HG03575 (cell line): ENCODE measurements around the gene DSCAM.

Experiments
- ATAC-seq: cut with Tn5 transposase; IDR thresholded peaks from one replicate; pipeline ENCODE4 v1.9.1; 2021; ENCODE audit not compliant: unreplicated experiment, insufficient number of reproducible peaks, low FRiP score; ENCODE audit errors: extremely low read depth

The DSCAM gene

GRCh38 chr21:39972976-39973770, 873.8 kb downstream of the DSCAM start:
- no peak for ATAC-seq

- ATAC-seq, result no peak
Observed at GRCh38 chr21:39972471-39972870, 874.5 kb downstream of the DSCAM start.

- no peak for ATAC-seq
Observed at GRCh38 chr21:39971956-39972355, 875.0 kb downstream of the DSCAM start.

- ATAC-seq, result no peak
Observed at GRCh38 chr21:39969691-39970364, 877.1 kb downstream of the DSCAM start.

GRCh38 chr21:39968010-39968409, 878.9 kb downstream of the DSCAM start:
- ATAC-seq, result no peak

- ATAC-seq, result no peak
Observed at GRCh38 chr21:39966786-39967185, 880.2 kb downstream of the DSCAM start.

- no peak for ATAC-seq
Observed at GRCh38 chr21:39965026-39965425, 881.9 kb downstream of the DSCAM start.

- ATAC-seq, result no peak
Observed at GRCh38 chr21:39961251-39961650, 885.7 kb downstream of the DSCAM start.
